GM12878 (cell line): ENCODE measurements around the gene LOXL3. TPM values are rescaled to one million over a fixed set of nuclear protein-coding genes. Genes with fewer than 3 reads are reported as not detected.

ENCODE experiments used
- ATF2 ChIP-seq: IDR thresholded peaks from 2 replicates; pipeline ENCODE4 v1.6.1; 2012; ENCODE audit warnings: low read length, inconsistent platforms
- CBX5 ChIP-seq: sonication (generic); IDR thresholded peaks from 2 replicates; pipeline ENCODE4 v1.6.1; 2016; ENCODE audit warnings: low read depth, moderate library complexity, mild to moderate bottlenecking, inconsistent platforms
- CHD1 ChIP-seq: IDR thresholded peaks from 2 replicates; pipeline ENCODE4 v1.6.1; 2012; ENCODE audit warnings: low read depth, low read length, improper control_type of control experiment
- MEF2B ChIP-seq: fragments of 450-650 bp; IDR thresholded peaks from 2 replicates; pipeline ENCODE4 v1.6.1; 2018; ENCODE audit warnings: mild to moderate bottlenecking, moderate library complexity; ENCODE audit not compliant: partially characterized antibody, poor library complexity, severe bottlenecking
- NR2C1 ChIP-seq: fragments of 450-650 bp; IDR thresholded peaks from 2 replicates; pipeline ENCODE4 v1.6.1; 2017; ENCODE audit warnings: antibody characterized with exemption, mild to moderate bottlenecking, moderate library complexity
- PAX5 ChIP-seq: IDR thresholded peaks from 2 replicates; pipeline ENCODE4 v1.6.1; 2011; ENCODE audit warnings: low read depth, low read length, borderline replicate concordance
- PAX8 ChIP-seq: fragments of 450-650 bp; IDR thresholded peaks from 2 replicates; pipeline ENCODE4 v1.6.1; 2017; ENCODE audit warnings: mild to moderate bottlenecking, moderate library complexity
- PML ChIP-seq: IDR thresholded peaks from 2 replicates; pipeline ENCODE4 v1.6.1; 2012; ENCODE audit warnings: low read length, inconsistent platforms
- SIN3A ChIP-seq: IDR thresholded peaks from 2 replicates; pipeline ENCODE4 v1.6.1; 2012; ENCODE audit warnings: low read depth, low read length, improper control_type of control experiment
- SIX5 ChIP-seq: IDR thresholded peaks from 2 replicates; pipeline ENCODE4 v1.6.1; 2011; ENCODE audit warnings: mild to moderate bottlenecking, low read depth, low read length, moderate library complexity; ENCODE audit not compliant: severe bottlenecking
- SMAD5 ChIP-seq: IDR thresholded peaks from 2 replicates; pipeline ENCODE4 v1.6.1; 2016; ENCODE audit warnings: antibody characterized with exemption, low read depth
- TBL1XR1 ChIP-seq: IDR thresholded peaks from 2 replicates; pipeline ENCODE4 v1.6.1; 2012; ENCODE audit warnings: low read depth, low read length, improper control_type of control experiment
- ZBTB4 ChIP-seq: fragments of 450-650 bp; formaldehyde crosslinking; IDR thresholded peaks from 2 replicates; pipeline ENCODE4 v1.4.0; 2022; ENCODE audit warnings: mild to moderate bottlenecking, moderate library complexity
- ZNF217 ChIP-seq: fragments of 450-650 bp; IDR thresholded peaks from 2 replicates; pipeline ENCODE4 v1.6.1; 2017; ENCODE audit warnings: antibody characterized with exemption, mild to moderate bottlenecking
- polyA plus RNA-seq, 11 experiments: library from polyadenylated mRNA; depleted of rRNA in 4 of 11; unstranded in 6 of 11; stranded (reverse) in 5 of 11; fragments of >200 nt; fragmentation: Nextera tagmentation in 4 of 11; fragmentation: Illumina TruSeq in 1 of 11; extraction: Ambion mirVana in 4 of 11; extraction: Trizol in 1 of 11; gene quantifications; 1 replicate in 1 of 11; 2 replicates in 10 of 11; pipeline versions ENCODE4 v1.2.1 to v1.2.3, GENCODE V29; 2011 to 2016; ENCODE audit warnings: inconsistent platforms in 2 of 11, missing spikeins in 2 of 11, low read depth in 1 of 11
- total RNA-seq, 4 experiments: library from RNA; depleted of rRNA in 3 of 4; stranded (reverse); fragments of >200 nt in 3 of 4; fragmentation: Illumina TruSeq in 1 of 4; extraction: Trizol in 1 of 4; gene quantifications; 2 replicates each; pipeline versions ENCODE4 v1.2.1 to v1.2.3, GENCODE V29; 2013 to 2021
- TF ChIP-seq, protein P1 (sequence below): fragments of 450-650 bp; formaldehyde crosslinking; IDR thresholded peaks from 2 replicates; pipeline ENCODE4 v1.4.0; 2020; ENCODE audit warnings: mild to moderate bottlenecking, moderate library complexity
- TF ChIP-seq, protein P2 (sequence below): fragments of 450-650 bp; IDR thresholded peaks from 2 replicates; pipeline ENCODE4 v1.6.1; 2017; ENCODE audit warnings: mild to moderate bottlenecking, low read depth, inconsistent platforms; ENCODE audit not compliant: poor library complexity, severe bottlenecking
- TF ChIP-seq, protein P3 (sequence below): IDR thresholded peaks from 2 replicates; pipeline ENCODE4 v1.6.1; 2011; ENCODE audit warnings: borderline replicate concordance, low read depth, mild to moderate bottlenecking, moderate library complexity, mixed read lengths, low read length; ENCODE audit not compliant: insufficient read depth; ENCODE audit errors: extremely low read length

The LOXL3 gene
- total and polyA plus RNA-seq, 10 of the 15 experiments (the other 5 are each of a cell fraction or from before 2014, with no cell fraction given), result 6.2 to 40.9 (median 23.3) TPM

DNA sequence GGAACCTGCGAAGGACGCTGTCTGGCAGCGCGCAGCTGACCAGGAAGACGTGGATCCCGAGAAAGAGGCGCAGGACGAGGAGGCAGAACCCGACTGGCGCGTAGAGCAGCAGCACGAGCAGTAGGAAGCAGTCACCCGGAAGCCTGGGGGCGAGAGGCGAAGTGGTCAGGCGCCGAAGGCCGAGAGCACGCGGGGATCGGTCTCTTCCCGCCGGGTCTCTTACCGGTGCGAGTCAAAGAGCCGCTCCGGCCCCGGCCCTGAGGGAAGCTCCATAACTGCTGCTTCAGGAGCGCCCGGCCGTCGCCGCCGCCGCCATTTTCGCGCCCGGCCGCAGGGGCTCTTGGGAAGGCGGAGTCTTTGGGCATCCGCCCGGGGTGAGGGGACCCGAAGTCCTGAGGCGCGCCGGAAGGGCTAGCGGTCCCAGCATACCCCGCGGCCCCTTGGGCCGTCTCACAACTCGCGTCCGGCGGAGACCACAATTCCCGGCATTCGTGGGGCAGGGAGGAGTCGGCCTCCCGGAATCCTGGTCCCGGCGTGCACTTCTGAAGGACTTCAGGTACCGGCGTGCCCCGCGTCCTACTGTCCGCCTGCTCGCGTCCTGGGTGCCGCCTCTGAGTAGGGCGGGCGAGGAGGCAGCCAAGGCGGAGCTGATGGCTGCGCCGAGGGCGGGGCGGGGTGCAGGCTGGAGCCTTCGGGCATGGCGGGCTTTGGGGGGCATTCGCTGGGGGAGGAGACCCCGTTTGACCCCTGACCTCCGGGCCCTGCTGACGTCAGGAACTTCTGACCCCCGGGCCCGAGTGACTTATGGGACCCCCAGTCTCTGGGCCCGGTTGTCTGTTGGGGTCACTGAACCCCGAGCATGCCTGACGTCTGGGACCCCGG lies 24.1 kb downstream of the LOXL3 start, which contains the start of the genes AUP1 and HTRA2 (continued):
- TF ChIP-seq, protein P1, sequence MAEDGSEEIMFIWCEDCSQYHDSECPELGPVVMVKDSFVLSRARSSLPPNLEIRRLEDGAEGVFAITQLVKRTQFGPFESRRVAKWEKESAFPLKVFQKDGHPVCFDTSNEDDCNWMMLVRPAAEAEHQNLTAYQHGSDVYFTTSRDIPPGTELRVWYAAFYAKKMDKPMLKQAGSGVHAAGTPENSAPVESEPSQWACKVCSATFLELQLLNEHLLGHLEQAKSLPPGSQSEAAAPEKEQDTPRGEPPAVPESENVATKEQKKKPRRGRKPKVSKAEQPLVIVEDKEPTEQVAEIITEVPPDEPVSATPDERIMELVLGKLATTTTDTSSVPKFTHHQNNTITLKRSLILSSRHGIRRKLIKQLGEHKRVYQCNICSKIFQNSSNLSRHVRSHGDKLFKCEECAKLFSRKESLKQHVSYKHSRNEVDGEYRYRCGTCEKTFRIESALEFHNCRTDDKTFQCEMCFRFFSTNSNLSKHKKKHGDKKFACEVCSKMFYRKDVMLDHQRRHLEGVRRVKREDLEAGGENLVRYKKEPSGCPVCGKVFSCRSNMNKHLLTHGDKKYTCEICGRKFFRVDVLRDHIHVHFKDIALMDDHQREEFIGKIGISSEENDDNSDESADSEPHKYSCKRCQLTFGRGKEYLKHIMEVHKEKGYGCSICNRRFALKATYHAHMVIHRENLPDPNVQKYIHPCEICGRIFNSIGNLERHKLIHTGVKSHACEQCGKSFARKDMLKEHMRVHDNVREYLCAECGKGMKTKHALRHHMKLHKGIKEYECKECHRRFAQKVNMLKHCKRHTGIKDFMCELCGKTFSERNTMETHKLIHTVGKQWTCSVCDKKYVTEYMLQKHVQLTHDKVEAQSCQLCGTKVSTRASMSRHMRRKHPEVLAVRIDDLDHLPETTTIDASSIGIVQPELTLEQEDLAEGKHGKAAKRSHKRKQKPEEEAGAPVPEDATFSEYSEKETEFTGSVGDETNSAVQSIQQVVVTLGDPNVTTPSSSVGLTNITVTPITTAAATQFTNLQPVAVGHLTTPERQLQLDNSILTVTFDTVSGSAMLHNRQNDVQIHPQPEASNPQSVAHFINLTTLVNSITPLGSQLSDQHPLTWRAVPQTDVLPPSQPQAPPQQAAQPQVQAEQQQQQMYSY (CRISPR knock-in tag), result no peak
- no peak for TF ChIP-seq CBX5
- TF ChIP-seq PAX8, result no peak
- TF ChIP-seq ZNF217, result no peak
- TF ChIP-seq SIN3A, result no peak
- TF ChIP-seq, protein P2, sequence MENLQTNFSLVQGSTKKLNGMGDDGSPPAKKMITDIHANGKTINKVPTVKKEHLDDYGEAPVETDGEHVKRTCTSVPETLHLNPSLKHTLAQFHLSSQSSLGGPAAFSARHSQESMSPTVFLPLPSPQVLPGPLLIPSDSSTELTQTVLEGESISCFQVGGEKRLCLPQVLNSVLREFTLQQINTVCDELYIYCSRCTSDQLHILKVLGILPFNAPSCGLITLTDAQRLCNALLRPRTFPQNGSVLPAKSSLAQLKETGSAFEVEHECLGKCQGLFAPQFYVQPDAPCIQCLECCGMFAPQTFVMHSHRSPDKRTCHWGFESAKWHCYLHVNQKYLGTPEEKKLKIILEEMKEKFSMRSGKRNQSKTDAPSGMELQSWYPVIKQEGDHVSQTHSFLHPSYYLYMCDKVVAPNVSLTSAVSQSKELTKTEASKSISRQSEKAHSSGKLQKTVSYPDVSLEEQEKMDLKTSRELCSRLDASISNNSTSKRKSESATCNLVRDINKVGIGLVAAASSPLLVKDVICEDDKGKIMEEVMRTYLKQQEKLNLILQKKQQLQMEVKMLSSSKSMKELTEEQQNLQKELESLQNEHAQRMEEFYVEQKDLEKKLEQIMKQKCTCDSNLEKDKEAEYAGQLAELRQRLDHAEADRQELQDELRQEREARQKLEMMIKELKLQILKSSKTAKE, result no peak
- peak; percentile 77; the same call in 1 of the 2 replicates for TF ChIP-seq SMAD5
- TF ChIP-seq, protein P3, sequence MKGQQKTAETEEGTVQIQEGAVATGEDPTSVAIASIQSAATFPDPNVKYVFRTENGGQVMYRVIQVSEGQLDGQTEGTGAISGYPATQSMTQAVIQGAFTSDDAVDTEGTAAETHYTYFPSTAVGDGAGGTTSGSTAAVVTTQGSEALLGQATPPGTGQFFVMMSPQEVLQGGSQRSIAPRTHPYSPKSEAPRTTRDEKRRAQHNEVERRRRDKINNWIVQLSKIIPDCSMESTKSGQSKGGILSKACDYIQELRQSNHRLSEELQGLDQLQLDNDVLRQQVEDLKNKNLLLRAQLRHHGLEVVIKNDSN, result no peak
- peak; percentile 93 for TF ChIP-seq SIX5
- TF ChIP-seq MEF2B, result peak; percentile 46
- TF ChIP-seq NR2C1, result peak; percentile 86
- TF ChIP-seq PAX5, result peak; percentile 19; the same call in 1 of the 2 replicates
- no peak; the same call in 1 of the 2 replicates for TF ChIP-seq TBL1XR1
- TF ChIP-seq ATF2, result no peak
- TF ChIP-seq ZBTB4 (CRISPR knock-in tag), result no peak
- TF ChIP-seq CHD1, result no peak
- no peak for TF ChIP-seq PML
